ENCODE measurements around the gene SMOC2. TPM values are rescaled to one million over a fixed set of nuclear protein-coding genes. Genes with fewer than 3 reads are reported as not detected.

SMOC2 gene
- total and polyA plus RNA-seq, 2 donors from 2014 or later: 6.5 to 13.1 TPM

GRCh38 chr6:168663041-168663440 is 222.1 kb downstream of the SMOC2 start:
- Histone ChIP-seq H3K36me3 (ENCODE audit: control insufficient read depth in 2 of 3, insufficient read depth in 3 of 3, low read length in 3 of 3) (no peaks in the 10 kb centered on the region), H3K9ac (ENCODE audit: low read length in 3 of 3) (no peak overlapping the region), H3K4me1 (ENCODE audit: control insufficient read depth in 2 of 3, insufficient read depth in 2 of 3, low read depth in 1 of 3, low read length in 3 of 3) (no peaks in the 10 kb centered on the region), H3K4me3 (ENCODE audit: low read length in 3 of 3) (no peak overlapping the region), H3K9me3 (ENCODE audit: control insufficient read depth in 2 of 3, insufficient read depth in 1 of 3, low read length in 3 of 3) (no peaks in the 10 kb centered on the region), H3K27me3 (ENCODE audit: control insufficient read depth, insufficient read depth, low read length) (no peaks in the 10 kb centered on the region), H3K27ac (ENCODE audit: low read depth in 2 of 2, low read length in 2 of 2) (no peak overlapping the region)
- DNase-seq: no peak
- no peak for TF ChIP-seq CTCF (IDR thresholded peaks at IDR 0.05; ENCODE audit: borderline replicate concordance, extremely low read depth, insufficient read depth)
- no peak for FAIRE-seq
- intact Hi-C loops (cut with DNase I): no loop called here

GRCh38 chr6:168664956-168665355 is 224.0 kb downstream of the SMOC2 start:
- Histone ChIP-seq H3K9me3 (ENCODE audit: control insufficient read depth in 2 of 3, insufficient read depth in 1 of 3, low read length in 3 of 3) (no peaks in the 10 kb centered on the region), H3K4me1 (ENCODE audit: control insufficient read depth in 2 of 3, insufficient read depth in 2 of 3, low read depth in 1 of 3, low read length in 3 of 3) (no peaks in the 10 kb centered on the region), H3K36me3 (ENCODE audit: control insufficient read depth in 2 of 3, insufficient read depth in 3 of 3, low read length in 3 of 3) (no peaks in the 10 kb centered on the region), H3K27ac (ENCODE audit: low read depth in 2 of 2, low read length in 2 of 2) (no peak overlapping the region), H3K27me3 (ENCODE audit: control insufficient read depth, insufficient read depth, low read length) (no peaks in the 10 kb centered on the region), H3K9ac (ENCODE audit: low read length in 3 of 3) (no peak overlapping the region), H3K4me3 (ENCODE audit: low read length in 3 of 3) (no peak overlapping the region)
- DNase-seq: no peak
- no peak for TF ChIP-seq CTCF (IDR thresholded peaks at IDR 0.05; ENCODE audit: borderline replicate concordance, extremely low read depth, insufficient read depth)
- no peak for FAIRE-seq
- intact Hi-C loops (cut with DNase I): no loop called here

- H3K9ac ChIP-seq (ENCODE audit: low read length in 3 of 3): no peak overlapping the region
- TF ChIP-seq CTCF (IDR thresholded peaks at IDR 0.05; ENCODE audit: borderline replicate concordance, extremely low read depth, insufficient read depth): no peak
- no peaks in the 10 kb centered on the region for H3K27me3 ChIP-seq (ENCODE audit: control insufficient read depth, insufficient read depth, low read length)
- intact Hi-C loops (cut with DNase I): no loop called here
- H3K4me3 ChIP-seq (ENCODE audit: low read length in 3 of 3): no peak overlapping the region
- no peaks in the 10 kb centered on the region for H3K4me1 ChIP-seq (ENCODE audit: control insufficient read depth in 2 of 3, insufficient read depth in 2 of 3, low read depth in 1 of 3, low read length in 3 of 3)
- no peaks in the 10 kb centered on the region for H3K9me3 ChIP-seq (ENCODE audit: control insufficient read depth in 2 of 3, insufficient read depth in 1 of 3, low read length in 3 of 3)
- DNase-seq: no peak
- H3K27ac ChIP-seq (ENCODE audit: low read depth in 2 of 2, low read length in 2 of 2): no peak overlapping the region
- FAIRE-seq: no peak
- no peaks in the 10 kb centered on the region for H3K36me3 ChIP-seq (ENCODE audit: control insufficient read depth in 2 of 3, insufficient read depth in 3 of 3, low read length in 3 of 3)
Observed at GRCh38 chr6:168666170-168666569, 225.2 kb downstream of the SMOC2 start.
